NCI-H2196 treated with DMSO at 0.1 percent for 48 hours (cell line): ENCODE data around the gene EML1.

ENCODE experiments used
- DNase-seq: peaks from one replicate; lab custom pipeline; 2025; ENCODE audit not compliant: unreplicated experiment; lab: John Stamatoyannopoulos, UW

Gene EML1

GRCh38 chr14:99955826-99956455 lies 162.7 kb downstream of the EML1 start:
- DNase-seq = no peak

- DNase-seq = no peak
These were observed 165.2 kb downstream of the EML1 start for GRCh38 chr14:99958380-99958779.

GRCh38 chr14:99961826-99962518 lies 168.8 kb downstream of the EML1 start:
- DNase-seq = no peak

- no peak for DNase-seq
These were observed 171.8 kb downstream of the EML1 start for GRCh38 chr14:99964979-99965378.

GRCh38 chr14:99966037-99966835 lies 173.0 kb downstream of the EML1 start:
- no peak for DNase-seq

GRCh38 chr14:99966912-99967311 lies 173.7 kb downstream of the EML1 start:
- DNase-seq = no peak

- DNase-seq = no peak
These were observed 175.1 kb downstream of the EML1 start for GRCh38 chr14:99968191-99968920.

- no peak for DNase-seq
These were observed 175.7 kb downstream of the EML1 start for GRCh38 chr14:99968941-99969340.

GRCh38 chr14:99969673-99970322 lies 176.6 kb downstream of the EML1 start:
- no peak for DNase-seq

GRCh38 chr14:99971087-99971940 lies 178.1 kb downstream of the EML1 start:
- DNase-seq = peak; percentile 41

GRCh38 chr14:99971941-99972747 lies 178.9 kb downstream of the EML1 start:
- DNase-seq = no peak

GRCh38 chr14:99972748-99973466 lies 179.7 kb downstream of the EML1 start:
- DNase-seq = no peak

GRCh38 chr14:99975190-99975589 lies 182.0 kb downstream of the EML1 start:
- DNase-seq = no peak

- DNase-seq = no peak
These were observed 182.8 kb downstream of the EML1 start for GRCh38 chr14:99976021-99976420.

GRCh38 chr14:99976681-99977080 lies 183.5 kb downstream of the EML1 start:
- DNase-seq = no peak

GRCh38 chr14:99980299-99980698 lies 187.1 kb downstream of the EML1 start:
- DNase-seq = no peak

GRCh38 chr14:99981806-99982205 lies 188.6 kb downstream of the EML1 start:
- DNase-seq = no peak

- DNase-seq = peak; percentile 8
These were observed 189.5 kb downstream of the EML1 start for GRCh38 chr14:99982537-99983250.
